Astrocyte (in vitro differentiated cells and primary cell): ENCODE measurements around the gene CD81.

ENCODE experiments used
- CTCF ChIP-seq: IDR thresholded peaks from 2 replicates; pipeline ENCODE4 v1.5.1; 2011; ENCODE audit warnings: low read depth, mild to moderate bottlenecking, inconsistent platforms, low read length, moderate library complexity; ENCODE audit not compliant: insufficient read depth
- EZH2 ChIP-seq: IDR thresholded peaks from 2 replicates; pipeline ENCODE4 v1.6.1; 2012; ENCODE audit warnings: mild to moderate bottlenecking, low read length, inconsistent platforms; ENCODE audit not compliant: insufficient read depth

DNA sequence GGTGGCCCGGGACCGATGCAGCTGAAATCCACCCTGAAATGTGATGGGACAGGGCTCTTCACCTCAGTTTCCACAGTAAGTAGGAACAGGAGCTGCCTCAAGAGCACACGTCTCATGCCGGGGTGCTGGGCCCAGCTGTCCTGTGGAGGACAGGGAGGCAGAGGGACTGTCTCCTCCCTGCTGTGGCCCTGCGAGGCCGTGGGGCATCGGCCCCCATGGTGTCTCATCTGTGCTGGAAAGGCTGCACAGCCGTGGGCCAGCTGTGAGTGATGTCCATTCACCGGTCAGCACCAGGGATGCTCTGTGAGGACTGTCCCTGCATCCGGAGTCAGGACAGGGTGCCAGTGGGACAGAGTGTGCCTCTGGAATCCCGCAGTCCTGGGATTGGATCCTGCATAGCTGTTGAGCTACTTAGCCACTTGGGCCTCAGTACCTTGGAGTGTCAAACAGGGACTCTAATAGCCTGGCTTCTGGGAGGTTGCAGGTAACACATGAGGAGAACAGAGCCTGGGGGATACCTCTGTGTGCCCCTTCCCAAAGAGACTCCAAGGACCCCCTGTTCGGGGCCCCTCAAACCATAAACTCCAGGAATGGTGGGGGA is 50.7 kb downstream of the CD81 start:
- TF ChIP-seq CTCF, result no peak
- no peak for TF ChIP-seq EZH2
